ENCODE results near the gene SKIDA1.

The SKIDA1 gene

DNA sequence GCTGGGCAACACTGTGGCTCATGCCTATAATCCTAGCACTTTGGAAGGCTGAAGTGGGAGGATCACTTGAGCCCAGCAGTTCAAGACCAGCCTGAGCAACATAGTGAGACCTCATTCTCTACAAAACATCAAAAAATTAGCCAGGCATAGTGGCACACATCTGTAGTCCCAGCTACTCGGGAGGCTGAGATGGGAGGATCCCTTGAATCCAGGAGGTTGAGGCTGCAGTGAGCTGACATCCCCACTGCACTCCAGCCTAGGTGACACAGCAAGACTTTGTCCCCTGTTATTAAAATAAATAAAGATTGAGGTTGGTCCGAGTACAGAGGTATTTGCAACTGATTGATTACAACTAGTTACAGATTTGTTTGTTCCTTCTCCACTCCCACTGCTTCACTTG, 44.1 kb downstream of the SKIDA1 start:
- no peak overlapping the region for H3K4ac ChIP-seq (ENCODE audit: low read depth, low read length)
- H3K4me3 ChIP-seq (ENCODE audit: low read length) = no peak overlapping the region
- DNase-seq = no peak

DNA sequence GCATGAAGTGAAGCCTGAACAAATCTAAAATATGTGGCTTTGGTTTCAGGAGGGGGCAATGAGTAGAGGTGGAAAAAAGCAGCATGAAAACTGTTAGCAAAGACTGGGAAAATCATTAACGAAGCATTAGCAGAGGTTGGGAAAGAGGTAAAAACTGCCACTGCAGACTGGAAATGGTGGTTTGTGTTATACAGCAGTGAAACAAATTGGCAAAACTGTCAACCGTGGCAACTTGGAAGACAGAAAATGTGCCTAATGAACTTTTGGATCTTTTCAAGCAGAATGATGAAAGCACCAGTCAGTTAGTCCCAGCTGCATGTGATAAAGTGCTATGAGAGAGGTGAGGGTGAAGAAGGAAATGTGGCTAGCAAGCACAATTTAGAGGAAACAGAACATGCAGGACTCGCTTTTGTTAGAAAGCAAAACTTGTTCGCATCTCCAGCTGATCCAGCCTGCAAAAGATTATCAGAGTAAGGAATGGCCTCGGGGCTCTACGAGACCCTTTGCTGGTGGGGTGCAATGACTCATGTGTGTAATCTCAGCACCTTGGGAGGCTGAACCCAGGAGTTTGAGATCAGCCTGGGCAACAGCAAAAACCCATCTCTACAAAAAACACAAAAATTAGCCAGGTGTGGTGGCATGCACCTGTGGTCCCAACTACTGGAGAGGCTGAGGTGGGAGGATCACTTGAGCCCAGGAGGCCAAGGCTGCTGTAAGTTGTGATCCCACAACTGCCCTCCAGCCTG, 45.7 kb downstream of the SKIDA1 start:
- H3K27ac ChIP-seq (ENCODE audit: low read depth, low read length) = no peak overlapping the region
- DNase-seq = no peak
- WGBS (ENCODE audit: extremely low coverage, insufficient coverage, low lambda C conversion rate) = no CpG with 5 or more reads among the region's 6 CpGs
- H2BK120ac ChIP-seq (ENCODE audit: low read depth, low read length) = no peak overlapping the region
- H3K18ac ChIP-seq (ENCODE audit: low read length) = no peak overlapping the region
- H3K79me2 ChIP-seq (ENCODE audit: control insufficient read depth, insufficient read depth, low read length) = no peaks in the 10 kb centered on the region
- no peaks in the 10 kb centered on the region for H3K27me3 ChIP-seq (ENCODE audit: insufficient read depth, low read length, poor library complexity)
- no peak overlapping the region for H3K4ac ChIP-seq (ENCODE audit: low read depth, low read length)
- no peak overlapping the region for H2BK15ac ChIP-seq (replicated peaks; ENCODE audit: low read depth)
- peaks cover 2% of the 10 kb centered on the region for H3K4me1 ChIP-seq (ENCODE audit: control insufficient read depth, low read depth, low read length)
- no peak overlapping the region for H3K9ac ChIP-seq (ENCODE audit: low read length)
- H3K79me1 ChIP-seq (ENCODE audit: low read length) = no peaks in the 10 kb centered on the region
- H4K8ac ChIP-seq (ENCODE audit: low read depth, low read length) = no peak overlapping the region
- no peak overlapping the region for H4K5ac ChIP-seq (ENCODE audit: low read length)
- H3K56ac ChIP-seq (ENCODE audit: low read length) = peak overlapping the region; percentile 56
- H3K4me2 ChIP-seq (ENCODE audit: low read length) = no peak overlapping the region
- H3K36me3 ChIP-seq (ENCODE audit: control insufficient read depth, insufficient read depth, low read length) = no peaks in the 10 kb centered on the region
- no peak overlapping the region for H3K23ac ChIP-seq (ENCODE audit: low read length)
- H3K4me3 ChIP-seq (ENCODE audit: low read length) = no peak overlapping the region
- no peak overlapping the region for H2AK5ac ChIP-seq (ENCODE audit: low read length)
- H2BK5ac ChIP-seq (ENCODE audit: low read length) = no peak overlapping the region

More for the DNA sequence above, 44.1 kb downstream of the SKIDA1 start:
- no peak overlapping the region for H4K5ac ChIP-seq (ENCODE audit: low read length)
- H3K4me2 ChIP-seq (ENCODE audit: low read length) = no peak overlapping the region
- H2BK120ac ChIP-seq (ENCODE audit: low read depth, low read length) = no peak overlapping the region
- H2BK5ac ChIP-seq (ENCODE audit: low read length) = no peak overlapping the region
- H3K18ac ChIP-seq (ENCODE audit: low read length) = no peak overlapping the region
- H3K27ac ChIP-seq (ENCODE audit: low read depth, low read length) = no peak overlapping the region
- H2BK15ac ChIP-seq (replicated peaks; ENCODE audit: low read depth) = no peak overlapping the region
- peaks cover 2% of the 10 kb centered on the region for H3K4me1 ChIP-seq (ENCODE audit: control insufficient read depth, low read depth, low read length)
- no peaks in the 10 kb centered on the region for H3K27me3 ChIP-seq (ENCODE audit: insufficient read depth, low read length, poor library complexity)
- no peaks in the 10 kb centered on the region for H3K79me1 ChIP-seq (ENCODE audit: low read length)
- H3K23ac ChIP-seq (ENCODE audit: low read length) = no peak overlapping the region
- H3K9ac ChIP-seq (ENCODE audit: low read length) = no peak overlapping the region
- H3K36me3 ChIP-seq (ENCODE audit: control insufficient read depth, insufficient read depth, low read length) = no peaks in the 10 kb centered on the region
- no peak overlapping the region for H3K56ac ChIP-seq (ENCODE audit: low read length)
- no peak overlapping the region for H2AK5ac ChIP-seq (ENCODE audit: low read length)
- no peak overlapping the region for H4K8ac ChIP-seq (ENCODE audit: low read depth, low read length)
- no peaks in the 10 kb centered on the region for H3K79me2 ChIP-seq (ENCODE audit: control insufficient read depth, insufficient read depth, low read length)
- no CpG with 5 or more reads among the region's 2 CpGs for WGBS (ENCODE audit: extremely low coverage, insufficient coverage, low lambda C conversion rate)

DNA sequence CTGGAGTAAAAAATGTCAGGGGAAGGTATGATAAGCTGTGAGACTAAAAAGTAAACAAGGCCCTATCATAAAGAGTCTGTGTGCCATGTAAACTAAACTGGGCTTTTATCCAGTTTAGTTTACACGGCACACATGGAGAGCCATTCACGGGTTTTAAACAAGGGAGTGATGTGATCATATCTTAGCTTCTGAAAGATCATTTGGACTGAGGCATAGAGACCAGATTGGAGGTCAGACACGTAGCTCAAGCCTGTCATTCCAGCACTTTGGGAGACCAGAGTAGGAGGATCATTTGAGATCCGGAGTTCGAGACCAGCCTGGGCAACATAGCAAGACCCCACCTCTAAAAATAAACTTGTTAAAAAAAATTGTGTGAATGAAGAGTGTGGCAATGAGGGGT, 50.1 kb downstream of the SKIDA1 start:
- no peak overlapping the region for H2BK15ac ChIP-seq (replicated peaks; ENCODE audit: low read depth)

DNA sequence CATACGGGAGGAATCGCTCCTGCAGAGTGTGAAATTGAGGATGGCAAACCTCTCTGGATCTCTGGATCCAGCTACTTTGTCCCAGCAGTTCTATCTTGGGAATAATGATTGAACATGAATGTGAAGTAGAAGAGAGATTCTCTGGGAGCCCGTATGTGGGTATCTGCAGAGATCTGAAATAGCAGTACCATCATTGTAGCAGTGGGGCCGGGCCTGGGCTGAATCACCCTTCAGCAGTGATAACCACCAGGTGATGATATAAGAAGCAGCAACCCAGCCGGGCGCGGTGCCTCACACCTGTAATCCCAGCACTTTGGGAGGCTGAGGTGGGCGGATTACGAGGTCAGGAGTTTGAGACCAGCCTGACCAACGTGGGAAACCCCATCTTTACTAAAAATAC, 51.9 kb downstream of the SKIDA1 start:
- Histone ChIP-seq H3K4me2 (ENCODE audit: low read length) (no peak overlapping the region), H3K9ac (ENCODE audit: low read length) (no peak overlapping the region), H3K79me2 (ENCODE audit: control insufficient read depth, insufficient read depth, low read length) (no peaks in the 10 kb centered on the region), H3K79me1 (ENCODE audit: low read length) (no peaks in the 10 kb centered on the region), H3K27ac (ENCODE audit: low read depth, low read length) (no peak overlapping the region), H3K4ac (ENCODE audit: low read depth, low read length) (no peak overlapping the region), H3K56ac (ENCODE audit: low read length) (no peak overlapping the region), H3K27me3 (ENCODE audit: insufficient read depth, low read length, poor library complexity) (no peaks in the 10 kb centered on the region), H3K36me3 (ENCODE audit: control insufficient read depth, insufficient read depth, low read length) (no peaks in the 10 kb centered on the region), H3K18ac (ENCODE audit: low read length) (peak overlapping the region; percentile 20), H3K4me3 (ENCODE audit: low read length) (no peak overlapping the region), H4K5ac (ENCODE audit: low read length) (no peak overlapping the region), H2AK5ac (ENCODE audit: low read length) (no peak overlapping the region), H3K4me1 (ENCODE audit: control insufficient read depth, low read depth, low read length) (no peaks in the 10 kb centered on the region), H2BK120ac (ENCODE audit: low read depth, low read length) (no peak overlapping the region), H3K23ac (ENCODE audit: low read length) (no peak overlapping the region), H4K8ac (ENCODE audit: low read depth, low read length) (no peak overlapping the region), H2BK5ac (ENCODE audit: low read length) (no peak overlapping the region), H2BK15ac (replicated peaks; ENCODE audit: low read depth) (no peak overlapping the region)
- no peak for DNase-seq
- no CpG with 5 or more reads among the region's 10 CpGs for WGBS (ENCODE audit: extremely low coverage, insufficient coverage, low lambda C conversion rate)

More for the DNA sequence above, 50.1 kb downstream of the SKIDA1 start:
- Histone ChIP-seq H3K9ac (ENCODE audit: low read length) (no peak overlapping the region), H4K8ac (ENCODE audit: low read depth, low read length) (no peak overlapping the region), H2BK120ac (ENCODE audit: low read depth, low read length) (no peak overlapping the region), H3K23ac (ENCODE audit: low read length) (no peak overlapping the region), H4K5ac (ENCODE audit: low read length) (no peak overlapping the region), H2AK5ac (ENCODE audit: low read length) (no peak overlapping the region), H3K4me3 (ENCODE audit: low read length) (no peak overlapping the region), H3K36me3 (ENCODE audit: control insufficient read depth, insufficient read depth, low read length) (no peaks in the 10 kb centered on the region), H3K27me3 (ENCODE audit: insufficient read depth, low read length, poor library complexity) (no peaks in the 10 kb centered on the region), H3K4ac (ENCODE audit: low read depth, low read length) (no peak overlapping the region), H3K79me2 (ENCODE audit: control insufficient read depth, insufficient read depth, low read length) (no peaks in the 10 kb centered on the region), H3K4me1 (ENCODE audit: control insufficient read depth, low read depth, low read length) (peaks cover 2% of the 10 kb centered on the region), H3K56ac (ENCODE audit: low read length) (no peak overlapping the region), H3K27ac (ENCODE audit: low read depth, low read length) (no peak overlapping the region), H3K4me2 (ENCODE audit: low read length) (no peak overlapping the region), H3K79me1 (ENCODE audit: low read length) (no peaks in the 10 kb centered on the region), H2BK5ac (ENCODE audit: low read length) (no peak overlapping the region), H3K18ac (ENCODE audit: low read length) (no peak overlapping the region)
- no CpG with 5 or more reads among the region's 5 CpGs for WGBS (ENCODE audit: extremely low coverage, insufficient coverage, low lambda C conversion rate)
- no peak for DNase-seq

DNA sequence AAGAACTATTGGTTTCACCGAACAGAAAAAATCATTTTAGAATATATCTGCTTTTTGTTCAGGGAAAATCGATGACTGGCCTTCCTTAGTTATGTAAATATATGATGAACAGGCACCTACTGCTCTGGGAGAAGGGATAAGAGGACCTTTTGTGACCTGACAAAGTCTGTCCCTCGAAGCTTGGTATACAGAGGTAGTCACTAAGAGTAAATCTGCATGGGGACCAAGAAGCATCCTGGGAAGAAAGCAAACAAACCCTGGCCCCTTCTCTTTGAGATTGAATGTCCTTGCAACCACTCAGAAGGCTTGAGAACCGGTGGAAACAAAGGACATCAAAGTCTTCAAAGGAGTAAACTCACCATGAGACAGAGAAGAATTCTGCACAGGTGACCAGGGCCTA, 52.3 kb downstream of the SKIDA1 start:
- H3K56ac ChIP-seq (ENCODE audit: low read length) = no peak overlapping the region
- H3K27me3 ChIP-seq (ENCODE audit: insufficient read depth, low read length, poor library complexity) = no peaks in the 10 kb centered on the region
- no peaks in the 10 kb centered on the region for H3K79me1 ChIP-seq (ENCODE audit: low read length)
- H4K5ac ChIP-seq (ENCODE audit: low read length) = no peak overlapping the region
- H3K27ac ChIP-seq (ENCODE audit: low read depth, low read length) = no peak overlapping the region
- no peak overlapping the region for H2AK5ac ChIP-seq (ENCODE audit: low read length)
- no peak for DNase-seq
- no peak overlapping the region for H2BK120ac ChIP-seq (ENCODE audit: low read depth, low read length)
- H3K4me3 ChIP-seq (ENCODE audit: low read length) = no peak overlapping the region
- no peak overlapping the region for H2BK15ac ChIP-seq (replicated peaks; ENCODE audit: low read depth)
- H3K36me3 ChIP-seq (ENCODE audit: control insufficient read depth, insufficient read depth, low read length) = no peaks in the 10 kb centered on the region
- no peak overlapping the region for H2BK5ac ChIP-seq (ENCODE audit: low read length)
- no peak overlapping the region for H3K4ac ChIP-seq (ENCODE audit: low read depth, low read length)
- H3K79me2 ChIP-seq (ENCODE audit: control insufficient read depth, insufficient read depth, low read length) = no peaks in the 10 kb centered on the region
- WGBS (ENCODE audit: extremely low coverage, insufficient coverage, low lambda C conversion rate) = no CpG with 5 or more reads among the region's 4 CpGs
- no peak overlapping the region for H3K9ac ChIP-seq (ENCODE audit: low read length)
- no peaks in the 10 kb centered on the region for H3K4me1 ChIP-seq (ENCODE audit: control insufficient read depth, low read depth, low read length)
- H4K8ac ChIP-seq (ENCODE audit: low read depth, low read length) = no peak overlapping the region
- peak overlapping the region; percentile 20 for H3K18ac ChIP-seq (ENCODE audit: low read length)
- H3K23ac ChIP-seq (ENCODE audit: low read length) = no peak overlapping the region
- no peak overlapping the region for H3K4me2 ChIP-seq (ENCODE audit: low read length)

DNA sequence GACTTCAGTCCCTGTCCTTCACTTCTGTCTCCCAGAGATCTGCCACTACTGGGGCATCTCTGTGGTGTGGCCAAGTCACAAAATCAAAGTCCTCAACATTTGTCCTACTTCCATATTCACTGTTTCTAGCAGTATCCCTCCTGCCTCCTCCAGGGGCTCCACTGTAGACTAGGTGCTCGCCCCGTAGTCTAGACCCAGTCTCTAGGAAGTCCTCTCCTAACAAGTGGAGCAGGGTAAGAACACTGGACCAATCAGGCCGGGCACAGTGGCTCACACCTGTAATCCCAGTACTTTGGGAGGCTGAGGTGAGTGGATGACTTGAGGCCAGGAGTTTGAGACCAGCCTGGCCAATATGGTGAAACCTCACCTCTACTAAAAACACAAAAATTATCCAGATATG, 57.4 kb downstream of the SKIDA1 start:
- Histone ChIP-seq H3K27ac (ENCODE audit: low read depth, low read length) (no peak overlapping the region), H2BK5ac (ENCODE audit: low read length) (no peak overlapping the region), H4K8ac (ENCODE audit: low read depth, low read length) (no peak overlapping the region), H3K56ac (ENCODE audit: low read length) (no peak overlapping the region), H3K4me1 (ENCODE audit: control insufficient read depth, low read depth, low read length) (no peaks in the 10 kb centered on the region), H3K4me3 (ENCODE audit: low read length) (no peak overlapping the region), H3K79me1 (ENCODE audit: low read length) (no peaks in the 10 kb centered on the region), H3K79me2 (ENCODE audit: control insufficient read depth, insufficient read depth, low read length) (no peaks in the 10 kb centered on the region), H3K4ac (ENCODE audit: low read depth, low read length) (no peak overlapping the region), H2AK5ac (ENCODE audit: low read length) (no peak overlapping the region), H3K23ac (ENCODE audit: low read length) (no peak overlapping the region), H3K27me3 (ENCODE audit: insufficient read depth, low read length, poor library complexity) (no peaks in the 10 kb centered on the region), H4K5ac (ENCODE audit: low read length) (no peak overlapping the region), H3K18ac (ENCODE audit: low read length) (no peak overlapping the region), H3K9ac (ENCODE audit: low read length) (no peak overlapping the region), H3K36me3 (ENCODE audit: control insufficient read depth, insufficient read depth, low read length) (no peaks in the 10 kb centered on the region), H2BK120ac (ENCODE audit: low read depth, low read length) (no peak overlapping the region), H2BK15ac (replicated peaks; ENCODE audit: low read depth) (no peak overlapping the region), H3K4me2 (ENCODE audit: low read length) (no peak overlapping the region)
- DNase-seq = no peak
- no CpG with 5 or more reads among the region's 3 CpGs for WGBS (ENCODE audit: extremely low coverage, insufficient coverage, low lambda C conversion rate)

All from mesendoderm (in vitro differentiated cells).